NCI-H82 treated with DMSO at 0.1 percent for 48 hours (cell line): ENCODE data around the gene RIC8B.

ENCODE experiments used
- DNase-seq: peaks from one replicate; lab custom pipeline; 2025; ENCODE audit not compliant: unreplicated experiment; lab: John Stamatoyannopoulos, UW

The RIC8B gene

GRCh38 chr12:106758349-106759110 lies 16.0 kb upstream of the RIC8B start:
- no peak for DNase-seq

DNA sequence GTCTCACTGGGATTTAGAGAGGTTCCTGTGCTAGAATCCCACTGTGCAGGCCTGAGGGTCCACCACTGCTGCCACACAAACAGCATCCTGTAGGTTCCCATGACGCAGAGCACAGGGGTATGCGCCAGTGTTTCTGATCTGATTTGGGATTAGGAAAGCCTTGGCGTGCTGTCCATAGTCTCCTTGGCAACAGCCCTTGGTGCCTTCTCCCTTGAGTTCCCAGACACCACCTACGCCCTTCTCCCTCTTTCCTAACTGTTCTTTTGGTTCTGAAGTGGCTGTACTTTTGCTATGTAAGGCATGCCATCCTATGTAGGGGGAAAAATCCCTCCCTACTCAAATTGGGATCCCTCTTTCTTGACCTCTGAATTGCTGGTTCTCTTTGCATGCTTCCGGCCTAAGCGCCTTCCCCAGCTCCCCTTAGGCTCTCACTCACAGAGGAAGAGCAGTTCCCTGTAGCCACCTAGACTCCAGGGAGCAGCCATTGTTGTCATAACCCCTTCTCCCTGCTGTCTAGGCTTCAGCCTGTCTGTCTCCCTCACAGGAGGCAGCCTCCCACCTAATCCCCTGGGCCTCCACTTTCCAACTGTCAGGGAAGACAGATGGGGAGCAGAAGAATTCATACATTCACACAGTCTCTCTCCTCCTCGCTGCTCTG lies 14.8 kb upstream of the RIC8B start:
- peak; percentile 57 for DNase-seq

GRCh38 chr12:106760184-106760531 lies 14.3 kb upstream of the RIC8B start:
- peak; percentile 57 for DNase-seq

DNA sequence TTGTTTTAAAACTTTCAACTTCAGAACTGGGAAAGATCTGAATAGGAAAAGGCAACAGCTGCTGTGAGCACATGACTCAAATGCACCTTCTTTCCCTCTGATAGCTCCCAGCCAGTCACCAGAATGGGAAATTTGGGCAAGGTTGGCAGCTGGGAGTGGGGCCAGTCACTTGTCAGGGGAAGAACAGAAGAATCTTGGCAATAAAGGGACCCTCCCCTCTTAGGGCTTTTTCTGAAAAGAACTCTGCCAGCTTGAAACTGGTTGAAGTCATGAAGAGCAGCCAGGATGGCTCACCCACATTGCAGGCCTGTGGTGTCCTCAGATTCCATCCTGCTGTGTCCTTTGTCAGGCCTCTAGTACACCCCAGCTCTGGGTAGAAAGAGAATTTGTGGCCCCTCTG lies 10.3 kb upstream of the RIC8B start:
- DNase-seq, result no peak

GRCh38 chr12:106764738-106765137 lies 9.7 kb upstream of the RIC8B start:
- DNase-seq, result no peak

GRCh38 chr12:106766393-106766826 lies 8.1 kb upstream of the RIC8B start:
- no peak for DNase-seq

DNA sequence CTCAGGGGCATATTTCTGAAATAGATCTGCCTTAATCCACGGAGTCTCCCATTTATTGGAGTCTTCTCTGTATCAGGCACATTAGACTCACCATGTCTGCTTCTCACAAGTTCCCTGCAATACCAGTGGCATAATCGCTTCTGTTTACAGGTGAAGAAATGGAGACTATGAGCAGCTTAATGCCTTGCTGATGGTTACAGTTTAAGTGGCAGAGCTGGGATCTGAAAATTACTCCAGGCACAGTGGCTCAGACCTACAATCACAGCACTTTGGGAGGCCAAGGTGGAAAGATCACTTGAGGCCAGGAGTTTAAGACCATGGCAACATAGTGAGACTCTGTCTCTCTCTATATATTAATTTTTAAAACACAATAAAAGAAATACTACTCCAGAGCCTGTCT lies 7.3 kb upstream of the RIC8B start:
- DNase-seq, result no peak

DNA sequence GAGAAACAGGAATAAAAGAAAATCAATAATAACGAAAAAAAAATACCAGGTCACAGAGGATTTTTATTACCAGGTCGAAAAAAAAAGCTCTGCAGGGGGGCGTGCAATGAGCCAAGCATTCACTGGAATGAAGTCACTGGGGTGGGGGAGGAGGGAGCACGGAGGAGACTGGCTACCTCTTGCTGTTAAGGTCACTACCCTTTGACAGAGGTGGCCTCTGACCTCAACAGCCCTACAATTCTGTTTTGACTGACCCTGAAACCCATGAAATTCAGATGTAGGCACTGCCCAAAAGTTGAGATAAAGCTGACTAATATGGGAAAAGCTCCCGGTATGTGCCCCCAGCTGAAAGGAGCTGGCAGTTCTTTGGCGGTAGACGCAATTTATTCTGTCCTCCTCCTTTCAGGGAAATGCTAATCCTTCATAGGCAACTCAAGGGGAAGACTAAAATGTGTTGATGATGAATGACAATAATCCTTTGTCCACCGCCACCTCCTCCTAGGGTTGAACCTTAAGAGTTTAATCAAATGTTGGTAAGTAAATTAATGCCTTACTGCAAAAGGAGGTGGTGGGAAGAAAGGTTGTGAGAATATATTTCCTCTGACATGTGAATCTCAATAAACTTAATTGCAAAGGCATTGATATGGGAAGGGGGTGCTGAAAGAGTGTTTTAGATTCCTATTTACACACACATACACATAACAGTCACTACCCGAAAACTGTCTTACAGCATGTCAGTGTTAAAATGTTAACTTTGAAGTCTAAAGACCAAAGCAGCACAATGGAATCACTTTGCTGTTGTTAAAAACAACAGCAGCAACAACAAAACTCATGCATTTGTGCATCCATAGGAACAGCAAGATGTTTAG lies 6.3 kb upstream of the RIC8B start:
- no peak for DNase-seq

DNA sequence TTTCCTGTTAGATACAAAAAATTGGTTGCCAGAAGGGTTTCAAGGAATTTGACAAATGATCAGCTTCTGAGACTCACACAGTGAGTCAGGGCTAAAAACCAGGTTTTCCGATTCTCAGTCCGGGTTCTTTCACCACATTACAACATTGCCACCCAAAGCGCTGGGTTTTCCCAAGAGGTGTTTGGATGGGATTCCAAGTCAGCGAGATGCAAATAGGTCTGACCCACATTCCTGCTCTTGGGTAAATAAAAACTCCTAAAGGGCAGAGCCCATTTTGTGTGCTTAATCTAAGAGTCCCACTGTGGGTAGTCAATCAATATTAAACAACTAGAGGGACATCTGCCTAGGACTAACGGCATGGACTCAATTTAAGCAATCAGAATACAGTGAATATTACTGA lies 5.4 kb upstream of the RIC8B start:
- no peak for DNase-seq

- no peak for DNase-seq
These were observed 4.9 kb upstream of the RIC8B start for GRCh38 chr12:106769546-106769945.

- DNase-seq, result no peak
These were observed 3.1 kb upstream of the RIC8B start for GRCh38 chr12:106771425-106771824.

DNA sequence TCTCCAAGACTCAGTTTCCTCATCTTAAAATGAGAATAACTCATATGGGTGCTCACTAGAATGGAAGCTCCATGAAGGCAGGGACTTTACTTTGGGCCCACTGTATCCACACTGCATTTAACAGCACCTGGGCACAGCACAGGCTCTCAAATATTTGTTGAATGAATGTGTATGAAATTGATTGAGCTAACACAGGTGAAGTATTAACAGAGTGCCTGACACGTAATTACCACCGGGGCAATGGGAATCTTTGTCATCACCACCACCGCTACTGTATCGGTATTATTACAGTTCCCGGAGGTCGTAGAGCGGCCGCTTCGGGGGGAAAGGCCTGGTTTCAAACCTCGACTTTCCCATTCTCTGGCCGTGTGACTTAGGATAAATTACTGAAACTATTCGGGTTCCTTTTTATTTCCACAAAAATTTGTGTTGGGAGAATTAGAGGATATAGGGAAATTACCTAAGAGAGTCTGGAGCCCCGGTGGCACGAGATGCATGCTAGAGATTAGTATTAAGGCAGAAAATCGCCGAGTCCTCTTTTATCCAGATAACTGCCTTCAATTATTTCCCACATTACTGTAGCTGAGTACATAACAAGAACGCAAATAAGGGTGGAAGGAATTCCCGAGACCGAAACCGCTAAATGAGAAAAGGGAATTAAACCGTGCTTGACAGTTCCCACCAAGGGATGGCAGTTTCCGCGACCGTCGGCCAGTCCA lies 1.0 kb upstream of the RIC8B start:
- no peak for DNase-seq

GRCh38 chr12:106774808-106775524 lies 484 bp downstream of the RIC8B start:
- no peak for DNase-seq

DNA sequence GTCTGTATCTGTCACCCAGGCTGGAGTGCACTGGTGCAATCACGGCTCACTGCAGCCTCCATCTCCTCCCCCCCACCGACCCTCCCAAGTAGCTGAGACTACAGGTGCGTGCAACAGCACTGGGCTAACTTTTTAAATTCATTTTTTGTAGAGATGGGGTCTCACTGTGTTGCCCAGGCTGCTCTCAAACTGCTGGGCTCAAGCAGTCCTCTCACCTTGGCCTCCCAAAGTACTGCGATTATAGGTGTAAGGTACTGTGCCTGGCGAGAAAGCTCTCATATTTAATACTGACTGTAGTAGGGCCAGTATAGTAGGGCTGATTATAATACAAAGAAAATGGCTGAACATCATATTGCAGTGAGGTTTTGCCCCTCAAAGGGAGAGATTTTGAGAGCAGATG lies 2.4 kb downstream of the RIC8B start:
- no peak for DNase-seq

- DNase-seq, result no peak
These were observed 5.6 kb downstream of the RIC8B start for GRCh38 chr12:106780010-106780631.

DNA sequence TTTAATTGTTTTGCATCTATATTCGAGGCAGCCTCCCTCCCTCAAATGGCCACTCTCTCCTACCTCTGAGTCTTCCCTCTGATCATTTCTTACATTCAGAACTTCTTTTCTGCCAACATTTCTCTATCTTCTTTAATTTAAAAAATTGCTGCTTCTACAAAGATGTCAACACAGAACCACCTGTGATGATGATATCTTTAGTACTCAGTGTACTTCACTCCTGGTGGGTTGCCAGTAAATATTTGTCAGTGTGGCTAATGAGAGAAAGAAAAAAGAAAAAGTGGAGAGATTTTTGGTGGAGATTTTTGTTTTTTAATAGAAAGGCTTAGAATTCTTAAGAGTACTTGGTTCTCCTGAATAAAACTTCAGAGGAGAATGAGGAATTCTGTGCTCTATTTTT lies 8.1 kb downstream of the RIC8B start:
- DNase-seq, result no peak

DNA sequence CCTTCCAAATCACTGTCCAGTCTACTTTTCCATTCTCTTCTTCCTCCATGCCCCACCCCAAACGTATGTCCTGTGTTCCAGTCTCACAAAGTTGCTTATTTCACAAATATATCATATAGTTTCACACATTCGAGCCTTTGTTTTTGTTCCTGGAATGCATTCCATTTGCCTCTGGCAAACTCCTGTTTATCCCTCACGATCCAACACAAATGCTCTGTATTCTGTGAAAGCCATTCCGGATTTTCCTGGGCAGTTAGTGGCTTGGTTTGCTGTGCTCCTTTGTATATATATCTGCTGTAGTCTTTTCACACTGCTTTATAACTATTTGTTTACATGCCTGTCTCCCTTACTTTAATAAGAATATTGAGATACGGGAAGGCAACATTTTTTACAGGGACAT lies 9.0 kb downstream of the RIC8B start:
- DNase-seq, result no peak

- DNase-seq, result no peak
These were observed 15.5 kb downstream of the RIC8B start for GRCh38 chr12:106790020-106790419.

- no peak for DNase-seq
These were observed 17.0 kb downstream of the RIC8B start for GRCh38 chr12:106791531-106791930.

GRCh38 chr12:106794369-106794768 lies 19.9 kb downstream of the RIC8B start:
- DNase-seq, result no peak
